PC-3 (cell line): ENCODE data around the gene DCLK1.

Experiments used
- CTCF ChIP-seq: fragments of 300-600 bp; sonication (generic); conservative IDR thresholded peaks from 2 replicates; pipeline ENCODE4 v1.5.1; 2017; ENCODE audit warnings: antibody characterized with exemption, low read depth, mild to moderate bottlenecking, low read length
- EZH2 ChIP-seq: fragments of 300-600 bp; sonication (generic); IDR thresholded peaks from one replicate; pipeline ENCODE4 v1.6.1; 2017; ENCODE audit warnings: antibody characterized with exemption, mild to moderate bottlenecking, low read length; ENCODE audit not compliant: unreplicated experiment
- EZH2phosphoT487 ChIP-seq: fragments of 300-600 bp; sonication (generic); IDR thresholded peaks from 2 replicates; pipeline ENCODE4 v1.6.1; 2018; ENCODE audit warnings: mild to moderate bottlenecking, antibody characterized with exemption, low read length, borderline replicate concordance

DNA sequence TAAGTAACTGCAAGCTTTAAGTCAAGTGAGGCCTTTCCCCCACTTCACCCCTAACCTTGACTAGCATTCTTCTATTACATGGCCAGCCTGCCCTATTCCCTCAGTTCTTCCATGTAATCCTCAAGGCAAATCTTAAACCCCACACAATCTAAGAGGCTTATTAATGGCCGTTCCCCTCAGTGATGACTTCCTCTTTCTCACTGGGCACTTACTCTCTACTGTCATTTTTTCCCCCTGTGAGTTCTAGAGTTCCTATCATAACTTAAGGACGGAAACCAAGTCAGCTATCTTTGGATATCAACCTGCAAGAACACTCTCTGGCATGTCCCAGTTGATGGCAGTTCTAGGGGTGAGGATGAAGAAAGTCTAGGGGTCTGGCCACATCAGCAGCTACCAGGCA, 131.2 kb downstream of the DCLK1 start:
- TF ChIP-seq CTCF (no peak), EZH2 (no peak), EZH2phosphoT487 (no peak)
